Parathyroid adenoma (tissue), 2 donors: ENCODE results near the gene POGK.

Source experiments
- H2AFZ ChIP-seq: fragments of 300-600 bp; sonication (generic); one replicate; pipeline ENCODE4 v1.7.0; 2017; ENCODE audit warnings: antibody characterized with exemption, mild to moderate bottlenecking
- H3K27ac ChIP-seq: fragments of 300-600 bp; sonication (generic); one replicate; pipeline ENCODE4 v1.7.0; 2017
- H3K27me3 ChIP-seq: fragments of 300-600 bp; sonication (generic); one replicate; pipeline ENCODE4 v1.7.0; 2017; ENCODE audit warnings: low read length; ENCODE audit not compliant: control insufficient read depth, insufficient read depth
- H3K36me3 ChIP-seq: fragments of 300-600 bp; sonication (generic); one replicate; pipeline ENCODE4 v1.7.0; 2017; ENCODE audit warnings: low read length; ENCODE audit not compliant: control insufficient read depth, insufficient read depth
- H3K4me1 ChIP-seq: fragments of 300-600 bp; sonication (generic); one replicate; pipeline ENCODE4 v1.7.0; 2017; ENCODE audit warnings: control low read depth
- H3K4me2 ChIP-seq: fragments of 300-600 bp; sonication (generic); one replicate; pipeline ENCODE4 v1.7.0; 2017; ENCODE audit warnings: low read length
- H3K4me3 ChIP-seq: fragments of 300-600 bp; sonication (generic); one replicate; pipeline ENCODE4 v1.7.0; 2017; ENCODE audit warnings: low read depth, low read length
- H3K79me2 ChIP-seq: fragments of 300-600 bp; sonication (generic); one replicate; pipeline ENCODE4 v1.7.0; 2017; ENCODE audit warnings: control low read depth
- H3K9ac ChIP-seq: fragments of 300-600 bp; sonication (generic); one replicate; pipeline ENCODE4 v1.7.0; 2017; ENCODE audit warnings: mild to moderate bottlenecking
- H3K9me3 ChIP-seq: fragments of 300-600 bp; sonication (generic); one replicate; pipeline ENCODE4 v1.7.0; 2017; ENCODE audit warnings: low read length; ENCODE audit not compliant: control insufficient read depth
- TF ChIP-seq, protein P1 (sequence below): fragments of 300-600 bp; sonication (generic); IDR thresholded peaks from one replicate; pipeline ENCODE4 v1.7.0; 2017; ENCODE audit warnings: antibody characterized with exemption, mild to moderate bottlenecking
- donor health status: primary hyperparathyroidism.

The POGK gene

GRCh38 chr1:166843769-166844596 is 4.7 kb downstream of the POGK start:
- H3K79me2 ChIP-seq, result peaks cover 7% of the 10 kb centered on the region
- no peak overlapping the region for H3K9ac ChIP-seq

GRCh38 chr1:166844791-166845190 is 5.5 kb downstream of the POGK start:
- TF ChIP-seq, protein P1, sequence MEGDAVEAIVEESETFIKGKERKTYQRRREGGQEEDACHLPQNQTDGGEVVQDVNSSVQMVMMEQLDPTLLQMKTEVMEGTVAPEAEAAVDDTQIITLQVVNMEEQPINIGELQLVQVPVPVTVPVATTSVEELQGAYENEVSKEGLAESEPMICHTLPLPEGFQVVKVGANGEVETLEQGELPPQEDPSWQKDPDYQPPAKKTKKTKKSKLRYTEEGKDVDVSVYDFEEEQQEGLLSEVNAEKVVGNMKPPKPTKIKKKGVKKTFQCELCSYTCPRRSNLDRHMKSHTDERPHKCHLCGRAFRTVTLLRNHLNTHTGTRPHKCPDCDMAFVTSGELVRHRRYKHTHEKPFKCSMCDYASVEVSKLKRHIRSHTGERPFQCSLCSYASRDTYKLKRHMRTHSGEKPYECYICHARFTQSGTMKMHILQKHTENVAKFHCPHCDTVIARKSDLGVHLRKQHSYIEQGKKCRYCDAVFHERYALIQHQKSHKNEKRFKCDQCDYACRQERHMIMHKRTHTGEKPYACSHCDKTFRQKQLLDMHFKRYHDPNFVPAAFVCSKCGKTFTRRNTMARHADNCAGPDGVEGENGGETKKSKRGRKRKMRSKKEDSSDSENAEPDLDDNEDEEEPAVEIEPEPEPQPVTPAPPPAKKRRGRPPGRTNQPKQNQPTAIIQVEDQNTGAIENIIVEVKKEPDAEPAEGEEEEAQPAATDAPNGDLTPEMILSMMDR, result no peak
- no peak overlapping the region for H3K4me3 ChIP-seq
- H3K27ac ChIP-seq, result no peak overlapping the region
- H3K9me3 ChIP-seq, result no peaks in the 10 kb centered on the region
- H3K79me2 ChIP-seq, result peaks cover 7% of the 10 kb centered on the region
- no peaks in the 10 kb centered on the region for H3K36me3 ChIP-seq
- no peaks in the 10 kb centered on the region for H3K27me3 ChIP-seq
- no peak overlapping the region for H2AFZ ChIP-seq
- H3K4me2 ChIP-seq, result no peak overlapping the region
- H3K4me1 ChIP-seq, result peaks cover 8% of the 10 kb centered on the region
- H3K9ac ChIP-seq, result no peak overlapping the region

More at GRCh38 chr1:166843769-166844596, 4.7 kb downstream of the POGK start:
- H3K36me3 ChIP-seq, result no peaks in the 10 kb centered on the region
- H3K27ac ChIP-seq, result no peak overlapping the region
- TF ChIP-seq, protein P1, result no peak
- H3K9me3 ChIP-seq, result no peaks in the 10 kb centered on the region
- no peaks in the 10 kb centered on the region for H3K27me3 ChIP-seq
- peaks cover 8% of the 10 kb centered on the region for H3K4me1 ChIP-seq
- H3K4me2 ChIP-seq, result no peak overlapping the region
- H3K4me3 ChIP-seq, result no peak overlapping the region
- no peak overlapping the region for H2AFZ ChIP-seq

DNA sequence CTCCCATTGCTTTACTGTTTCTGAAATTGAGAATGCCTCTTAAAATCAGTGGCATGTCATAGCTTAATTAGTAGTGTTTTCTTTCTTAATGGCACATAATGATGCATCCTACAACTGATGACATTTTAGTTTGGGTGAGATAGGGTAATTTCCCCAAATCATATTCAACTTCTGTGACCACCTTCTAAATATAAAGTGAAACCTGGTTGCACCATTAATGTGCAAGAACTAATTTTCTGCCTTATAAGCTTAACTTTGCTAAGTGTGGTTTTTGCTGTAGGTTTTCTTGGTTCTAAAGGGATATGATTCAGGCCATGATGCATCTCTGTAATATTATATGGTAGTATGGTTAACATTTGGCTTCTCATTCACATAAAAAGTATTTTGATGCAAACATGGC is 8.9 kb downstream of the POGK start:
- no peaks in the 10 kb centered on the region for H3K36me3 ChIP-seq
- H3K9ac ChIP-seq, result no peak overlapping the region
- H3K27me3 ChIP-seq, result no peaks in the 10 kb centered on the region
- no peak overlapping the region for H3K27ac ChIP-seq
- TF ChIP-seq, protein P1, result no peak
- no peaks in the 10 kb centered on the region for H3K79me2 ChIP-seq
- no peak overlapping the region for H3K4me2 ChIP-seq
- H3K9me3 ChIP-seq, result no peaks in the 10 kb centered on the region
- no peak overlapping the region for H3K4me3 ChIP-seq
- H3K4me1 ChIP-seq, result peaks cover 5% of the 10 kb centered on the region
- H2AFZ ChIP-seq, result no peak overlapping the region

DNA sequence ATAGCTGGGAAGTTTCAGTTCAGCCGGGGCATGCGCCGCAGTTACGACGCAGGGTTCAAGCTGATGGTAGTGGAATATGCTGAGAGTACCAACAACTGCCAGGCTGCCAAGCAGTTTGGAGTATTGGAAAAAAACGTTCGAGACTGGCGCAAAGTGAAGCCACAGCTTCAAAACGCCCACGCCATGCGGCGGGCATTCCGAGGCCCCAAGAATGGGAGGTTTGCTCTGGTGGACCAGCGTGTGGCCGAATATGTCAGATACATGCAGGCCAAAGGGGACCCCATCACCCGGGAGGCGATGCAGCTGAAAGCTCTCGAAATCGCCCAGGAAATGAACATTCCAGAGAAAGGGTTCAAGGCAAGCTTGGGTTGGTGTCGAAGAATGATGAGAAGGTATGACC is 9.9 kb downstream of the POGK start:
- Histone ChIP-seq H3K27me3 (no peaks in the 10 kb centered on the region), H3K27ac (no peak overlapping the region), H3K4me1 (peaks cover 5% of the 10 kb centered on the region), H3K4me3 (no peak overlapping the region), H3K9ac (no peak overlapping the region), H3K36me3 (no peaks in the 10 kb centered on the region), H3K4me2 (no peak overlapping the region), H3K79me2 (no peaks in the 10 kb centered on the region), H3K9me3 (no peaks in the 10 kb centered on the region), H2AFZ (no peak overlapping the region)
- TF ChIP-seq, protein P1, result no peak

- H3K4me1 ChIP-seq, result peaks cover 5% of the 10 kb centered on the region
- H3K4me2 ChIP-seq, result no peak overlapping the region
- TF ChIP-seq, protein P1, result no peak
- H3K9me3 ChIP-seq, result no peaks in the 10 kb centered on the region
- no peaks in the 10 kb centered on the region for H3K79me2 ChIP-seq
- H3K27ac ChIP-seq, result no peak overlapping the region
- H3K27me3 ChIP-seq, result no peaks in the 10 kb centered on the region
- H3K36me3 ChIP-seq, result no peaks in the 10 kb centered on the region
- H3K4me3 ChIP-seq, result no peak overlapping the region
- H2AFZ ChIP-seq, result no peak overlapping the region
- no peak overlapping the region for H3K9ac ChIP-seq
Measured at GRCh38 chr1:166852918-166853317, 13.6 kb downstream of the POGK start.
